HG03571 (cell line): ENCODE data around the gene CFAP99.

Experiments used
- ATAC-seq: cut with Tn5 transposase; IDR thresholded peaks from one replicate; pipeline ENCODE4 v1.9.1; 2021; ENCODE audit not compliant: unreplicated experiment

The CFAP99 gene

DNA sequence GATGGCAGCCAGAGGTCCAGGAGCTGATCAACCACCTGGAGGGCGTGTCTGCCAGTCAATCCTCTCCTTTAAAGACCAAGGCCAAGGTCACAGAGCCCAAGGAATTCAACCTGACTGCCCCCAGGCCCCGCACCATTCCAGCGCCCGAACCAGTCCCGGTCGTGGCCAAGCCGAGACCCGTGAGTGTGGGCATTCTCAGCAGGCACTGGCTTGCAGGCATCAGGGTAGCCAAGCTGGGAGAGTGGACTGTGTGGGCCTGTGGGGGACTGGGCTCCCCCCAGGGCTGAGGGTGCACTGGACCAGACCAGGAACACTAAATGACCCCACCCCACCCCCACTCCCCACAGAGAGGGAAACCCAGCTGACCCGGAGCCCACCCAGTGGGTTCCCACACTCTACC is 26.4 kb downstream of the CFAP99 start:
- ATAC-seq = no peak

DNA sequence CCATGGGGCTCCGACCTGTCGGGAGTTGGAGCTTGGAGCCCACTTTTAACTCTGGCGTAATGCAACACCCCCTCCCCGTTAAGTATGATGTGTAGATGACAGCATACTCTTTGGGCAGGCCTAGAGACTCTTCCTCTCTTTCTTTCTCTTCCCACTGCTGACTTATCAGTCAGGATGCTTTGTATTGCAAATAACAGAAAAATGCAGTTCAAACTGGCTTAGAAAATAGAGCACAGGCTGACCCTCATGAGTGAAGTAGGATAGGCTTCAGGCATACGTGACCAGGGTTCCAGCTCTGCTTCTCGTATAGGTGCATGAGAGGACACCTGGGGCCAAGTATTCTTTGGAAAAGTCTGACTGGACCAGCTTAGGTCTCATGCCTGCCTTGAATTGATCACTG is 26.8 kb downstream of the CFAP99 start:
- no peak for ATAC-seq

DNA sequence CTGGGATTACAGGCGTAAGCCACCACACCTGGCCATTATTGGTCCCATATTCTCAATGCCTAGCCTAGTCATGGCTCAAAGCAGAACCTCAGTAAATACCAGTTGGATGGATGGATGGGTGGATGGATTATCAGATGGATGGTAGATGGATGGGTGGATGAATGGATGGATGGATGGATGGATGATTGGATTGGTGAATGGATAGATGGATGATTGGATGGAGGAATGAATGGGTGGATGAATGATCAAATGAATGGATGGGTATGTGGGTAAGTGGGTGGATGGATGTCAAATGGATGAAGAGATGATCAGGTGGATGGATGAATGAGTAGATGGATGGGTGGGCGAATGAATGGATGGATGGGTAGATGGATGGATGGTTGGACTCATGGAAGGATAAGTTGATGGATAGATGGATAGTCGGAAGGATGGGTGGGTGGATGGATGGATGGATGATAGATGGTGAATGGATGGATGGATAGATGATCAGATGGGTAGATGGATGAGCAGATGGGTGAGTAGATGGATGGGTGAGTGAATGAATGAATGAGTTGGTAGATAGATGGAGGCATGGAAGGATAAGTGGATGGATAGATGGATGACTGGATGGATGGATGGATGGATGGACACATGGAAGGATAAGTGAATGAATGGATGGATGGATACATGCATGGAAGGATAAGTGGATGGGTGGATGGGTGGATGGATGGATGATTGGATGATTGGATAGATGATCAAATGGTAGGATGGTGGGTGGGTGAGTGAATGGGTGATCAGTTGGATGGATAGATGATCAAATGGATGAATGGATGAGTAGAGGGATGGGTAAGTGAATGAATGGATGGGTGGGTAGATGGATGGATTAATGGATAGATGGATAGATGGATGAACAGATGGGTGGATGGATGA is 28.2 kb downstream of the CFAP99 start:
- ATAC-seq = no peak

DNA sequence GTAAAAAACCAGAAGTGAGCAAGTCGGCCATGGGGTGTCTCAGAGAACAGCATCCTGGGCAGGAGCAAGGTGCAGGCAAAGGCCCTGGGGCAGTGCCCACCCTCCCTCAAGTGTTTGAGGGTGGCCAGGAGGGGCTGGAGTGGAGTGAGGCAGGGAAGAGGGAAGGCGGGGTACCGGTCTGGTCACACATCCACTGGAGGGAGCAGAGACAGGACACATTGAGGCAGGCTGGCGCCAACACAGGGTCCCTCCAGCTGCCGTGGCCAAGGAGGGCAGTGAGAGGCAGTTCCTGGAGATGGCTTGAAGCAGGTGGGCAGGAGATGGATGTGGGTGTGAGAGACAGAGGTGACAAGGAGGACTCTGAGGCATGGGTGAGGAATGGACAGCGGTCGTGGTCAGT is 29.8 kb downstream of the CFAP99 start:
- no peak for ATAC-seq

DNA sequence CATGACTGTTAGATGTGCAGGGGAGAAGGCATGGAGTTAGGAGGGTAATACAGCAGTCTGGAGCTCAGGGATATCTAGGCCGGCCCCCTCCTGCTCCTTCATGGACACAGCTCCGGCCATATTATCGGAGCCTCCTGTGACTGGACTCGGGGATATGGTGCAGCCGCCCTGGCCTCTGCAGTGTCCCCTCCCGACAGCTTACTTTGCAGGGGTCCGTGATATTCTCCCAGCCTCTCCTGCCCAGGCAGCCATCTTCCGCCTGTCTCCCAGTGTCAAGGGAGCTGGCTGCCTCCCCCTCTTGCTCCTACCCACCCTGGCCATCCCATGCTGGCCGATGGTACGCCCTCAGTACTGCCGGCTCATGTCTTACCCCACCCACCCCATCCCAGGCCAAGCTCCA is 30.3 kb downstream of the CFAP99 start:
- no peak for ATAC-seq

DNA sequence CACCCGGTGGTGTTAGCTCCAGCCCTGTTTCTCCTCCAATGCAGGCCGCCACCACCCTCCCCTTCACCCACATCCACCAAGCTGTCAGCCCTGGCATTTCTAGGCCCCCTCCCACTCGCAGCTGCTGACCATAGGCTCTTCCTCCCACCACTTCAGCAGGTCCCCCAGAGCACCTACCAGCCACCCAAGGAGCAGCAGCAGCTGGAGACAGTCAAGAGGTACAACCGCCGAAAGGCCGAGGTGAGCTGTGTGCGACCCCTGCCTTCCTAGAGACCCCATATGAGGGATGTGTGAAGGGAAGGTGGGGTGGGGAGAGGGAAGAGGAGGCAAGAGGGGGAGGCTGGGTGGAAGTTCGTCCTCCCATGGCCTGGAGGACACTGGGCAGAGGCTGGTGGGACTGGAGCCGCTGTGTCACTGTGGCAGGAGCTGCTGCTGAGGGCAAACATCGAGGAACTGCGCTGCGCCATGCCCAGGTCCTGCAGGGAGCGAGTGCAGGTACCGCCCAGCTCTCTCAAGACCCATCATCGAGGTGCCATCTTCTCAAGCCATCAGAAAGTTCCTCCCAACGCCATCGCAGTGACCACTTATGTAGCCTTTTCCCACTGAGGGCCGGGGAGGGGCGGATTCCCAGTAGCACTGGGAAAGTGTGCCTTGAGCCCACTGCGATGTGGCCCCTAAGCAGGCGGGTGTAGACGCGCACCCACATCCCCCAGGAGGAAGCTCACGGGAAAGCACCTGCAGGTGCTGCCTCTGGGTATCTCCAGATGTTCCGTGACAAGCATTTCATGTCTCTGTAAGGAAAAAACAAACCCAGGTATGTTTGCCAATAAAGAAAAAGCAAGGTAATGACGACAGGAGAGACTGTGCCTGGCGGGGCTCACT is 31.0 kb downstream of the CFAP99 start:
- no peak for ATAC-seq

DNA sequence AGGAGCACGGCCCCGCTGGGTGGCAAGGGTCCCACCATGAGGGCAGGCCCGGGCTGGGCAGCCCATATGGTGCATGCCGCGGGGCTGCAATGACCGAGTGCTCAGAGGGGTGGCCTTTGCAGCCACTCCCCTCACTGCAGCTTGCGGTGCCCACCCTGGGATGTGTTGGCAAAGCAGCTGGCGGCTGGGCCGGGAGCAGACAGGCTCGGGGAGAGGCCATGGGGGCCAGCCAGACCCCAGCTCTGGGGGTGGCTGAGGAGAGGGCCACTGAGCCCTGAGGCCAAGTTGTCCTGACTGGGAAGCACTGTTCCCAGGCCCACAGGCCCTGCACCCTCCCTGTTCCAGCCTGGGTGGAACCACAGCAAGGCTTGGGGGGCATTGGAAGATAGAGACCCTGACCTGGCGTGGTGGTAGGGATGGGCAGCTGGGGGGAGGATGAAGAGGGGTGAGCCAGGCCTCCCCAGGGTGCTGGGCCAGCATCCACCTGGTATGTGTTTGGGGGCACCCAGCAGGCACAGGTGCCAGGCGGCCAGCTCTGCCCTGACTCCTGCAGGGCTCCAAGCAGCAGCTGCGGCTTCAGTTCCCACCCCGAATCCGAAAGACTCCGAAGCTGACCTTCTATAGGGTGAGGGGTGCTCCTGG is 31.8 kb downstream of the CFAP99 start:
- no peak for ATAC-seq

DNA sequence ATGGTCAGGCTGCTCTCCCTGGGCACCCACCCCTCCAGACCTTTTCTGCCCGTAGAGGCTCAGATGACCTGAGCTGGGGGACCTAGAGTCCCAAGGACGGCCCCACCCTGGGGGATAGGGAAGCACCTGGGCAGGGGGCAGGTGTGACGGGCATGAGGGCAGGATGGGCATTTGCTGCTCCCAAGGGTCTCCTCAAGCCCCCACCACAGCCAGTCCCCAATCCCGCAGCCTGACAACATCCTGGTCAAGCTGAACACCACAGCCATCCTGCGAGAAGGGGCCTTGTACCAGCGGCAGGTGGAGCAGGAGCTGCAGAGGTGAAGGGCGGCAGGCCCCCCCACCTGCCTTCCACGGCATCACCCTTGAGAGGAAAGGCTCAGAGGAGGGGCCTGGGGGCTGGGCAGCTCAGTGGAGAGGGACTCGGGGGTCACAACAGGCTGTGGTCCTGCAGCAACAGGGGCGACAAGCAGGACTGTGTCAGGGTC is 32.3 kb downstream of the CFAP99 start:
- no peak for ATAC-seq

DNA sequence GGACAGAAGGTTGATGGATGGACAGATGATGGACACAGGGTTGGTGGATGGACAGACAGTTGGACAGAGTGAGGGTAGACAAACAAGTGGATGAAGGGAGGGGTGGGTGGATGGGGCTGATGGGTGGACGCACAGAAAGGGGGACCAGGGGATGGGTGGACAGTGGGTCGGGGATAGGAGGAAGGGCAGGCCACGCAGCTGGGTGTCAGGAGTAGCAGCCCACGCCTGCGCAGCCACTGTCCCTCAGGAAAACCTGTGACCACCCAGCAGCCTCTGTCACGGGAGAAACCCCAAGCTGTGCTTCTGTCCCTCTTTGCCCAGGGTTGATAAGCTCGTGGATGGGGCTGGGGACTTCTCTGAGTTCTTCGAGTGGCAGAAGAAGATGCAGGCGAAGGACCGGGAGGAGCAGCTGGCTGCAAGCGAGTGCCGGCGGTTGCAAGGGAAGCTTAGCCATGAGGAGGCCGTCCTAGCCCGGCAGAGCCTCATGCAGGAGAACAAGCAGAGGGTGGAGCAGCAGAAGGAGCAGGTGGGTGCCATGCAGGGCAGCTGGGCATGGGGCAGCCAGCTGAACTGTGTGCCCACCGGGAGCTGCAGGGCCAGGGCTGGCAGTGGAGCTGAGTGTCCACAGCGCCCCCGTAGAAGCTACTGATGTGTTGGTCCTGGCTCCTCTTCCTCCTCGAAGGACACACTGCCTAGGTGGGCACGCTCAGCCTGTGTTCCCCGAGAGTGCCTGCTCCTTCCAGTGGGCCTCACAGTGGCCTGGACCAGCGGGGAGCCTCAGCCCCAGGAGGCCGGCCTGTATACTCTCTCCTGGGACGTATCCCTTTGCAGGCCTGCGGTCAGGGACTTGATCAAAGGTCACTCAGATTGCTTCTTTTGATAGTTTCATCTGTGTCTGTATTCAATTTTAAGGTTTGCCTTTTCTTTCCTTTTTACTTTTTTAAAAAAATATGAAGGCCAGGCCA is 33.3 kb downstream of the CFAP99 start:
- no peak for ATAC-seq

DNA sequence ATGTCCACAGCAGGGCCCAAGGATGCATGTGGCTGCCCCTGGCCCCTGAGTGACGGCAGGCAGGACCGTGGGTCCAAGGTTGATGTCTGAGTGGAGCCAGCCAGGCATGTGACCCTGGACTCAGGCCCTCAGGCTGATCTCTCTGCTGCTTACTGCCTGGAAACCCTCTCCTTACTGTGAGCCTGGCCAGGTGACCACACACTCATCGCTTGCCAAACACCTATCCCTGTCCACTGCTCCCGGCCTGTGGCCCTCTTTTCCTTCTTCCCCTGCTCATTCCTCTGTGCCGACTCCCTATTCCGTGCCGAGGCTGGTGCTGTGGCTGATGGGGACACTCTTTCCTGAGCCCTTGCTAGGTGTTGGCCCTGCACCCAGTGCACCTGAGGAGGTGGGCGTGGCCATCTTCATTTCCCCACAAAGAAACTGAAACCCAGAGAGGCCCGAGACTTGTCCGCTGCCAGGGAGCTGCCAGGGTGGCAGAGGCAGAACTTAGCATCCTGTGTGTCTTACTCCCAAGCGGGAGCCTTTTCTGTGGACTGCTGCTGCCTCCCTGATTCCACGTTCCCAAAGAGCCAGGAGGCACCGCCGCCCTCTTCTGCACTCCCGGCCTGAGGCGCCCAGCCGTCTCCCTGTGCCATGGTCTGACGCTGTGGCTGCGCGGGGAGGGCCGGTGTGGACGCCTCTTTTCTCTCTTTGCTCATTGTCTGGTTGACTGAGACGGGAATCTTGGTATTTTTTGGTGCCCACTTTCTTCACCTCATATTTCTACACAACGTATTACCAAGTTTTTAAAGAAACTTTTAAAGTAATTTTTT is 38.9 kb downstream of the CFAP99 start:
- no peak for ATAC-seq

DNA sequence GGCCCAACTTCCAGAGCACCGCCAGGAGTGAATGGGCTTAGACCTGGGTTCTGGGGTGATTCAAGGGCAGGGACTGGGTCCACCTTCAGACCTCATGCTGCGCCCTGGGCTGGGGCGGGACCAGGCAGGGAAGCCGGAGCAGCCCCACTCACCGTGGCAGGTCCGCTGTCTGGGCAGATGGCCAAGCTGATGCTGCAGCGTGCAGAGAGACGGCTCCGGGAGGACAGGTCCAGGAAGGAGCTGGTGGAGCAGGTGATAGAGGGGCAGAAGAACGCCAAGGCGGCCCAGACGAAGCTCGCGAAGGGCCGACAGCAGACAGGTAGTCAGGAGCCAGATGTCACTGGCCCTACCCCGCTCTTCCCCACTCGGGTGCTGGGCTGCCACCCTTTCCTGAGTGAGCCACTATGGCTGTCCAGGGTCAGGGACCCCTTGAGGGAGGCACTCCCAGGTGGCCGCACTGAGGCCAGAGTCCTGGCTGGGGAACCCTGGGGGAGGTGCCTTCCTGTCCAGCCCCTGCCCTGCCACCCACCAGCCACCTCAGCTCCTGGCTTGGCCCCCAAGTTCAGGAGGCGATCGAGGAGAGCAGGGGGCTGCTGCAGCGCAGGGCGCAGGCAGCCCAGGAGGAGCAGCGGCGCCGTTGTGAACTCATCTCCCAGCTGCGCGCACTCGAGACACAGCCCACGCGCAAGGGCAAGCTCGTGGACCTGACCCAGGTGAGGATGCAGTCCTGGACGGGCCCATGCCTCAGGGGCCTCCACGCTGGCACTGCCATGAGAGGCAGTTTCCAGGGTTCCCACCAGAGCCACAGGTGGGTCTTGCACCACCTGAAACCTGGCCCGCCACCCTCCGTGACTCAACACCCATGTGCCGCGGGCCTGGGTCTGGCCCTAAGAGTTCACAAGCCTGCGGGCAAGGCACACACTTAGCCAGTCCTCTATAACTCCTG is 40.1 kb downstream of the CFAP99 start:
- no peak for ATAC-seq

DNA sequence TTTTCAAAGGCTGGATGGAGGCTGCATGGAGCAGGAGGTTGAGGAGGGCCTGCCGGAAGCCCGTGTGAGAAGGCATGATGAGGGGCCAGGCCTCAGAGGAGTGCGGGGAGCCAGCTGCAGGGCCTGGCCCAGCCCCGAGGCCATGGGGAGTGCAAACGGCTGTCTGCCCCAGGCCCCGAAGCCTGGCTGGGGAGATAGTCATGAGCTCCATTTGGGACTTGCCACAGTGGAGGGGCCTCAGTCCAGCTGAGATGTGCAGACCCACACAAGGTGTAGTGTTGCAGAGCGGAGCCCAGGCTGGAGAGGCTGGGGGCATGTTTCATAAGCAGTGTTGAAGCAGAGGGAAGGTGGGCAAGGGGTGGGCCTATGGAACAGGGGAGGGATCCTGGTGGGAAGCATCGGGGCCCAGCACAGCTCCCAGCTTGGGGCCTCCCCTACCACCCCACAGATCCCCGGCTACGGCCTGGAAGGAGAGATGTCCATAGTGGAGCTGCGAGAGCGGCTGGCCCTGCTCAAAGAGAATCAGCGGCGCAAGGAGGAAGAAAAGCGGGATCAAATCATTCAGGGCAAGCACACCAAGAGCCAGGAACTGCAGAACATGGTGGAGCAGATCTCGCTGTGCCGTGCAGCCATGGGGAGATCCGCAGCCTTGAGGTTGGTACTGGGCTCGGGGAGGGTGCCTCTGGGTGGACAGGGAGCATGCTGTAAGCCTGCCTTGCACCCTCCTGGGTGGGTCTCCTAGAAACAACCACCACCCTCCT is 41.0 kb downstream of the CFAP99 start:
- ATAC-seq = no peak

DNA sequence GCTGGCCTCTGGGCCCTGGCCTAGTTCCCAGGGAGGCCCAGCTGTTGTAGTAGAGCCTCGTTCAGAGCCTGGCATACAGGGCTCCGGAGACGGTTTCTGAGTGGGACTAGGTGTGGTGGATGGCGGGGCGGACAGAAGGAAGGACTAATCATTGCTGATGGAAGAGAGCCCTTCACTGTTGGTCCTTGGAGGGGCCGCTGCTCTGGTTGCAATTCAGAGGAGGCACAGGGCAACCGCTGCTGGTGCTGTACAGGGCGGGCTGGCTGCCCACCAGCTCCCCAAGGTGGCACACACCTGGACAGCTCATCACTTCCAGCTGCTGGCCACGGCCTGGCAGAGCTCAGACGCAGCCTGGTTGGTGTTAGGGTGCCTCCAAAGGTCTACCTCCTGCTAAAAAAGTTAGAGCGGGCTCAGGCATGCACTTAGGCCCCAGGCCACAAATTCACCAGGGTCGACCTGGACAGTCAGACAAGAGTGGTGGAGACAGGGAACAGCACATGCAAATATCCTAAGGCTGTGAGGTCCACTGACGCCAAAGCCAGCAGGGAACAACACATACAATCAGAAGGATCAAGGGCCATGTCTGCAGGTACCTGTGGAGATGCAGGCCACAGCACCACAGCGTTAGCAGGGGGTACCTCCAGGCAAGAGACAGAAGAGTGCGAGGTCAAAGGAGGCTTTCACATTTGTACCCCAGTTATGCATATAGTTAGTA is 42.6 kb downstream of the CFAP99 start:
- no peak for ATAC-seq

DNA sequence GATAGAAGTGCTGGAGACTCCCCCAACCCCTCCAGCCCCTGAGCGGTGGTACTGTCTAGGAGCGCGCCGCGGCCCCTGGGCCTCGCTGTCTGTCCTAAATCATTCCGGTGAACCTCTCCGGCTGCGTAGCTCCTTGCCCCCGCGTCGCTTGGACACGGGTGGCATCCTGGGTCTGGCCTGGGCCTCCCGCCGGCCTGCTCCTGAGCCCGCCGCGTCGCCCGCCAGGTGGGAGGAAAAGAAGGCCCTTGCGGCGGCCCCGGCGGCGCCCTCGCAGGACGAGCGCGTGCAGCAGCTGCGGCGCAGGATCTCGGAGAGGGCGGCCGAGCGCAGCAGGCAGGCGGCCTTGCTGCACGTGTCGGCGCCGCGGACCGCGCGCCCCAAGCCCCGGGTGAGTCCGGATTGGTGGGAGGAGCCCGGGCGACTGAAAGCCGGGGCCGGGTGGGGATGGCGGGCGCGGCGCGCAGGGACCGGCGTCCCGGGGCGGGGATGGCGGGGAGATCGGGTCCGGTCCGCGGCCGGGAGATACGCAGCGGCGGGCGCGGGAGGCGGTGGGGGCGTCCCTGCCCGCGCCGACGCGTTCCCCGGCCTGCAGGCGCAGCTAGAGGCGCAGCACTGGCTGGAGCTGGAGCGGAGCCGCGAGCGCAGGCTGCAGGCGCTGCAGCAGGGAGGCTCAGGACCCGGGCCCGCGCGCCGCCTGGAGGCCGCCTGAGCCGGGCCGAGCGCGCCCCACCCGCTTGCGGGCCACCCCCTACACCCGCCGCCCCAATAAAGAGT is 43.6 kb downstream of the CFAP99 start:
- ATAC-seq = peak; percentile 73

DNA sequence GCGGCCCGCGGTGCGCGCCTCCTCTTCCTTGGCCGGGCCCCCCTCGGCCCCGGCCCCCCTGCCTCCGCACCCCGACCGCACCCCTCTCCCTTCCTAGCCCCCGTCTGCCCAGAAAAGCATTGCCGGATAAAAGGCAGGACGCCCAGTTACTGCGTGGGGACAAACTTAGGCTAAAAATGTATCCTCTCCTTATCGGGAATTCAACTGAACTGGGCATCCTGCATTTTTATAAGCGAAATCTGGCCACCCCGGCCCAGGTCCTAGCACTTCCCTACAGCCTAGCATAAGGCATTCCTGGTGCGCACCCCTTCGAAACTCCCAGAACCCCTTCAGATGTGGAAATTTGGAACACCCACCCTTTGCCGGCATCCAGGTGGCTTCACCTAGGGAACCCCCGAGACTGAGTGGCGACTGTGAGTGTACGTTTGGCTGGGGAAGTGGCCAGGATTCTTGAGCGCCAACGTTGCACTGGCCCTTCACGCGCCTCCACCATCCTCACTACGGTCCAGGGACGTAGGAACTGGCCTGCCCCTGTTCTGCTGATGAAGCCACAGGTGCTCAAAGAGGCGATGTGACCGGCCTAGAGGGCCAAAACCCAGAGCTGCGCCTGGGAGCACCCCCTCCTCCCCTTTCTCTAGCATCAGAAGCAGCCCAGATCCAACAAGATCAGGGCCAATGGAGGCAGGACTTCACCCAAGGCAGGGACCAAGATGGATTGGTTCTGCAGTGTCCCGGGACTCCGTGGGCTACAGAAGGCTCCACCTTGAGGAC is 44.4 kb downstream of the CFAP99 start:
- no peak for ATAC-seq
